Adrenal gland (tissue), 5 donors: ENCODE measurements around the gene THSD4.

ENCODE experiments used
- CTCF ChIP-seq, 6 experiments: fragments of 450-650 bp in 4 of 6; fragments of 200-600 bp in 2 of 6; sonication (generic) in 1 of 6; IDR thresholded peaks; 1 replicate in 5 of 6; 2 replicates in 1 of 6; pipeline versions ENCODE4 v1.5.1 to v1.8.0; 2016 to 2021; ENCODE audit warnings: antibody characterized with exemption in 6 of 6, mild to moderate bottlenecking in 2 of 6, moderate library complexity in 1 of 6
- POLR2A ChIP-seq, 2 donors: fragments of 450-650 bp; IDR thresholded peaks; one replicate each; pipeline ENCODE4 v1.6.1; 2017; ENCODE audit warnings: antibody characterized with exemption in 2 of 2, mild to moderate bottlenecking in 2 of 2, moderate library complexity in 1 of 2
- donor health status: DM: no; HTN: no; CAD: no.

GRCh38 chr15:71273731-71274447 lies 158.6 kb downstream of the THSD4 start:
- TF ChIP-seq CTCF (IDR thresholded peaks at IDR 0.05) (no peak), POLR2A (IDR thresholded peaks at IDR 0.05) (no peak)
